SK-N-SH treated with all-trans-retinoic acid at 6 μM for 48 hours (cell line): ENCODE results near the gene DHRS7B.

Experiments
- ATAC-seq: fragments of 200-7000 bp; cut with Tn5 transposase; 3 replicates; pipeline ENCODE4 v1.9.1; 2020; ENCODE audit warnings: mild to moderate bottlenecking, moderate library complexity
- ARNTL ChIP-seq: fragments of 450-650 bp; formaldehyde crosslinking; IDR thresholded peaks from 2 replicates; pipeline ENCODE4 v1.5.0; 2020; ENCODE audit warnings: low read depth, mild to moderate bottlenecking, moderate library complexity, borderline replicate concordance
- BACH2 ChIP-seq: fragments of 250-450 bp; sonication (Bioruptor Pico); IDR thresholded peaks from 2 replicates; pipeline ENCODE4 v1.9.0; 2021; ENCODE audit warnings: mild to moderate bottlenecking, borderline replicate concordance
- CREB5 ChIP-seq: fragments of 250-450 bp; sonication (Bioruptor Pico); IDR thresholded peaks from 2 replicates; pipeline ENCODE4 v1.5.1; 2020; ENCODE audit warnings: low read depth, mild to moderate bottlenecking, moderate library complexity
- CSDC2 ChIP-seq: fragments of 250-450 bp; sonication (Bioruptor Pico); IDR thresholded peaks from 2 replicates; pipeline ENCODE4 v1.5.0; 2020; ENCODE audit warnings: mild to moderate bottlenecking, moderate library complexity
- ESRRG ChIP-seq: fragments of 250-450 bp; sonication (Bioruptor Pico); IDR thresholded peaks from 2 replicates; pipeline ENCODE4 v1.6.1; 2021; ENCODE audit warnings: mild to moderate bottlenecking
- ISL1 ChIP-seq: fragments of 250-450 bp; sonication (Bioruptor Pico); IDR thresholded peaks from 2 replicates; pipeline ENCODE4 v2.1.2; 2022; ENCODE audit warnings: mild to moderate bottlenecking, moderate library complexity
- OSR1 ChIP-seq: fragments of 250-450 bp; sonication (Bioruptor Pico); IDR thresholded peaks from 2 replicates; pipeline ENCODE4 v1.8.0; 2022; ENCODE audit warnings: moderate library complexity, mild to moderate bottlenecking, inconsistent platforms
- PPARA ChIP-seq: fragments of 250-450 bp; sonication (Bioruptor Pico); IDR thresholded peaks from 2 replicates; pipeline ENCODE4 v1.5.0; 2020; ENCODE audit warnings: mild to moderate bottlenecking, borderline replicate concordance
- RARB ChIP-seq: fragments of 250-450 bp; sonication (Bioruptor Pico); IDR thresholded peaks from 2 replicates; pipeline ENCODE4 v1.8.0; 2021; ENCODE audit warnings: mild to moderate bottlenecking, moderate library complexity
- TCF4 ChIP-seq: fragments of 250-450 bp; sonication (Bioruptor Pico); IDR thresholded peaks from 2 replicates; pipeline ENCODE4 v1.8.0; 2021; ENCODE audit warnings: mild to moderate bottlenecking, moderate library complexity, borderline replicate concordance
- TOX ChIP-seq: fragments of 250-450 bp; sonication (Bioruptor Pico); IDR thresholded peaks from 2 replicates; pipeline ENCODE4 v1.8.0; 2021; ENCODE audit warnings: mild to moderate bottlenecking, moderate library complexity, borderline replicate concordance
- TSHZ2 ChIP-seq: fragments of 250-450 bp; sonication (Bioruptor Pico); IDR thresholded peaks from 2 replicates; pipeline ENCODE4 v1.5.0; 2020; ENCODE audit warnings: mild to moderate bottlenecking, moderate library complexity
- ZC3H10 ChIP-seq: fragments of 250-450 bp; sonication (Bioruptor Pico); IDR thresholded peaks from 2 replicates; pipeline ENCODE4 v1.5.1; 2021; ENCODE audit warnings: mild to moderate bottlenecking, moderate library complexity
- ZFP3 ChIP-seq: fragments of 250-450 bp; sonication (Bioruptor Pico); IDR thresholded peaks from 2 replicates; pipeline ENCODE4 v1.5.0; 2020; ENCODE audit warnings: mild to moderate bottlenecking, moderate library complexity
- ZFP30 ChIP-seq: fragments of 450-650 bp; formaldehyde crosslinking; IDR thresholded peaks from 2 replicates; pipeline ENCODE4 v1.5.0; 2022; ENCODE audit warnings: mild to moderate bottlenecking, moderate library complexity
- ZNF565 ChIP-seq: fragments of 450-650 bp; formaldehyde crosslinking; conservative IDR thresholded peaks from 2 replicates; pipeline ENCODE4 v1.5.0; 2020; ENCODE audit warnings: low read depth, mild to moderate bottlenecking, moderate library complexity
- ZNF70 ChIP-seq: fragments of 450-650 bp; formaldehyde crosslinking; IDR thresholded peaks from 2 replicates; pipeline ENCODE4 v1.5.0; 2020; ENCODE audit warnings: mild to moderate bottlenecking, moderate library complexity
- ZNF8 ChIP-seq: fragments of 450-650 bp; formaldehyde crosslinking; IDR thresholded peaks from 2 replicates; pipeline ENCODE4 v1.5.0; 2020; ENCODE audit warnings: mild to moderate bottlenecking, moderate library complexity
- TF ChIP-seq, protein P1 (sequence below): fragments of 250-450 bp; sonication (Bioruptor Pico); IDR thresholded peaks from 2 replicates; pipeline ENCODE4 v1.5.1; 2021; ENCODE audit warnings: mild to moderate bottlenecking, moderate library complexity
- TF ChIP-seq, protein P2 (sequence below): fragments of 250-450 bp; sonication (Bioruptor Pico); IDR thresholded peaks from 2 replicates; pipeline ENCODE4 v1.8.0; 2021; ENCODE audit warnings: low read depth, mild to moderate bottlenecking, moderate library complexity, borderline replicate concordance
- TF ChIP-seq, protein P3 (sequence below): fragments of 250-450 bp; sonication (Bioruptor Pico); IDR thresholded peaks from 2 replicates; pipeline ENCODE4 v1.8.0; 2020; ENCODE audit warnings: mild to moderate bottlenecking, moderate library complexity, borderline replicate concordance

DHRS7B gene

DNA sequence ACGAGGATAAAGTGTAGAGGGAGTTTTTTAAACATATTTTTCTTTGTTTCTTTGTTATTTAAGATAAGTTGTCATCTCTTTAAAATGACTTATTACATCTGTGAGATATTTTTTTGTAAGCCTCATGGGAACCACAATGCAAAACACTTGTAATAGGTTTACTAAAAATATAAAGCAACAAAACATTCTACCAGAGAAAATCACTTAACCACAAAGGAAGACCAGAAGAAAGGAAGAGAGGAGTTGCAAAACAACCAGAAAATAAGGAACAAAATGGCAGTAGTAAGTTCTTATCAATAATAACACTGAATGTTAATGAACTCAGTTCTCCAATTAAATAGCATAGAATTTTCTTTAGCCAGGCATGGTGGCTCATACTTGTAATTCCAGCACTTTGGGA lies 22.9 kb downstream of the DHRS7B start:
- ATAC-seq, result no peak
- TF ChIP-seq ESRRG (no peak), BACH2 (CRISPR knock-in tag) (no peak), CSDC2 (no peak), RARB (no peak), CREB5 (CRISPR knock-in tag) (no peak), ZNF70 (CRISPR knock-in tag) (no peak), TOX (CRISPR knock-in tag) (no peak), PPARA (CRISPR knock-in tag) (no peak), ISL1 (CRISPR knock-in tag) (no peak), ZNF565 (CRISPR knock-in tag) (no peak), ZFP3 (CRISPR knock-in tag) (no peak), ZNF8 (CRISPR knock-in tag) (no peak), ZC3H10 (CRISPR knock-in tag) (no peak), ARNTL (CRISPR knock-in tag) (no peak), TCF4 (no peak)
- TF ChIP-seq, protein P1, sequence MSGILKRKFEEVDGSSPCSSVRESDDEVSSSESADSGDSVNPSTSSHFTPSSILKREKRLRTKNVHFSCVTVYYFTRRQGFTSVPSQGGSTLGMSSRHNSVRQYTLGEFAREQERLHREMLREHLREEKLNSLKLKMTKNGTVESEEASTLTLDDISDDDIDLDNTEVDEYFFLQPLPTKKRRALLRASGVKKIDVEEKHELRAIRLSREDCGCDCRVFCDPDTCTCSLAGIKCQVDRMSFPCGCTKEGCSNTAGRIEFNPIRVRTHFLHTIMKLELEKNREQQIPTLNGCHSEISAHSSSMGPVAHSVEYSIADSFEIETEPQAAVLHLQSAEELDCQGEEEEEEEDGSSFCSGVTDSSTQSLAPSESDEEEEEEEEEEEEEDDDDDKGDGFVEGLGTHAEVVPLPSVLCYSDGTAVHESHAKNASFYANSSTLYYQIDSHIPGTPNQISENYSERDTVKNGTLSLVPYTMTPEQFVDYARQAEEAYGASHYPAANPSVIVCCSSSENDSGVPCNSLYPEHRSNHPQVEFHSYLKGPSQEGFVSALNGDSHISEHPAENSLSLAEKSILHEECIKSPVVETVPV (CRISPR knock-in tag), result no peak
- TF ChIP-seq, protein P2, sequence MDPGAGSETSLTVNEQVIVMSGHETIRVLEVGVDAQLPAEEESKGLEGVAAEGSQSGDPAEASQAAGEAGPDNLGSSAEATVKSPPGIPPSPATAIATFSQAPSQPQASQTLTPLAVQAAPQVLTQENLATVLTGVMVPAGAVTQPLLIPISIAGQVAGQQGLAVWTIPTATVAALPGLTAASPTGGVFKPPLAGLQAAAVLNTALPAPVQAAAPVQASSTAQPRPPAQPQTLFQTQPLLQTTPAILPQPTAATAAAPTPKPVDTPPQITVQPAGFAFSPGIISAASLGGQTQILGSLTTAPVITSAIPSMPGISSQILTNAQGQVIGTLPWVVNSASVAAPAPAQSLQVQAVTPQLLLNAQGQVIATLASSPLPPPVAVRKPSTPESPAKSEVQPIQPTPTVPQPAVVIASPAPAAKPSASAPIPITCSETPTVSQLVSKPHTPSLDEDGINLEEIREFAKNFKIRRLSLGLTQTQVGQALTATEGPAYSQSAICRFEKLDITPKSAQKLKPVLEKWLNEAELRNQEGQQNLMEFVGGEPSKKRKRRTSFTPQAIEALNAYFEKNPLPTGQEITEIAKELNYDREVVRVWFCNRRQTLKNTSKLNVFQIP, result no peak
- TF ChIP-seq, all 23 proteins: peak for 0

DNA sequence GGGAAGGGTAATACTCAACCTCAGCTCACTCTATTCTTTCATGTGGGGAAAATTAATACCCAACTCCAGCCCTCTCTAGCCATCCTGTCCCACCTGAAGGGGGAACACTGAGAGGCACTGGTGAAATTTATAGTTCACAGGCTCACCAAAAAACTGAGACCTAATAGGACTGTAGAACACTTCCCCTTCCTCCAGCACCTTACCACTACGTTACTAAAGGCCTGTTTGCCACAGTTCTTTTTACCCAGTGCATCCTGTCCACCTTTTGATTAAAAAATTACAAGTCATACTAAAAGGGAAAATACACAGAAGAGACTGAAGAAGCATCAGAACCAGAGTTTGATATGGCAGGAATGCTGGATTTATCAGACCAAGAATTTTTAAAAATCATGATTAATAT lies 26.0 kb downstream of the DHRS7B start:
- no peak for ATAC-seq
- TF ChIP-seq PPARA (CRISPR knock-in tag) (no peak), TOX (CRISPR knock-in tag) (no peak), CREB5 (CRISPR knock-in tag) (no peak), ZFP30 (no peak), ZNF8 (CRISPR knock-in tag) (no peak), ZNF70 (CRISPR knock-in tag) (no peak), BACH2 (CRISPR knock-in tag) (no peak), OSR1 (no peak), ZNF565 (CRISPR knock-in tag) (no peak), ESRRG (no peak), ZFP3 (CRISPR knock-in tag) (no peak), ZC3H10 (CRISPR knock-in tag) (no peak), TSHZ2 (CRISPR knock-in tag) (no peak)
- TF ChIP-seq, protein P3, sequence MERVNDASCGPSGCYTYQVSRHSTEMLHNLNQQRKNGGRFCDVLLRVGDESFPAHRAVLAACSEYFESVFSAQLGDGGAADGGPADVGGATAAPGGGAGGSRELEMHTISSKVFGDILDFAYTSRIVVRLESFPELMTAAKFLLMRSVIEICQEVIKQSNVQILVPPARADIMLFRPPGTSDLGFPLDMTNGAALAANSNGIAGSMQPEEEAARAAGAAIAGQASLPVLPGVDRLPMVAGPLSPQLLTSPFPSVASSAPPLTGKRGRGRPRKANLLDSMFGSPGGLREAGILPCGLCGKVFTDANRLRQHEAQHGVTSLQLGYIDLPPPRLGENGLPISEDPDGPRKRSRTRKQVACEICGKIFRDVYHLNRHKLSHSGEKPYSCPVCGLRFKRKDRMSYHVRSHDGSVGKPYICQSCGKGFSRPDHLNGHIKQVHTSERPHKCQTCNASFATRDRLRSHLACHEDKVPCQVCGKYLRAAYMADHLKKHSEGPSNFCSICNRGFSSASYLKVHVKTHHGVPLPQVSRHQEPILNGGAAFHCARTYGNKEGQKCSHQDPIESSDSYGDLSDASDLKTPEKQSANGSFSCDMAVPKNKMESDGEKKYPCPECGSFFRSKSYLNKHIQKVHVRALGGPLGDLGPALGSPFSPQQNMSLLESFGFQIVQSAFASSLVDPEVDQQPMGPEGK (CRISPR knock-in tag), result no peak
